Progenitor cell of endocrine pancreas (in vitro differentiated cells): ENCODE results near the gene HRG. TPM values are rescaled to one million over a fixed set of nuclear protein-coding genes. Genes with fewer than 3 reads are reported as not detected.

Experiments
- DNase-seq: peaks from one replicate; pipeline ENCODE4 v3.0.0; 2021; ENCODE audit warnings: low spot score; ENCODE audit not compliant: unreplicated experiment
- H3K27ac Mint-ChIP-seq: 2 replicates; pipeline ENCODE4 v1.8.0; 2021; ENCODE audit warnings: mild to moderate bottlenecking, moderate library complexity, mixed read lengths
- H3K27me3 Mint-ChIP-seq: 2 replicates; pipeline ENCODE4 v1.8.0; 2021; ENCODE audit warnings: mixed read lengths
- H3K36me3 Mint-ChIP-seq: 2 replicates; pipeline ENCODE4 v1.8.0; 2022; ENCODE audit warnings: mixed read lengths; ENCODE audit not compliant: insufficient read depth
- H3K4me1 Mint-ChIP-seq: 2 replicates; pipeline ENCODE4 v1.8.0; 2021; ENCODE audit warnings: low read depth, mixed read lengths
- H3K4me3 Mint-ChIP-seq: 2 replicates; pipeline ENCODE4 v1.8.0; 2021; ENCODE audit warnings: low read depth, mild to moderate bottlenecking, moderate library complexity, mixed read lengths
- H3K9me3 Mint-ChIP-seq: 2 replicates; pipeline ENCODE4 v1.8.0; 2021; ENCODE audit warnings: low read depth, mixed read lengths
- CTCF ChIP-seq: fragments of 200-600 bp; sonication (generic); IDR thresholded peaks from one replicate; pipeline ENCODE4 v1.5.0; 2021; ENCODE audit warnings: antibody characterized with exemption, mild to moderate bottlenecking; ENCODE audit not compliant: unreplicated experiment
- total RNA-seq: library from RNA; stranded (reverse); gene quantifications from 2 replicates; pipeline ENCODE4 v1.2.1, GENCODE V29; 2021

The HRG gene
- total RNA-seq, 1 donor from 2014 or later = not detected

- H3K27me3 Mint-ChIP-seq = peaks cover 49% of the 10 kb centered on the region
- DNase-seq = no peak
- H3K4me1 Mint-ChIP-seq = peaks cover 2% of the 10 kb centered on the region
- TF ChIP-seq CTCF = no peak
- H3K9me3 Mint-ChIP-seq = no peaks in the 10 kb centered on the region
- no peaks in the 10 kb centered on the region for H3K36me3 Mint-ChIP-seq
- no peak overlapping the region for H3K27ac Mint-ChIP-seq
- no peak overlapping the region for H3K4me3 Mint-ChIP-seq
Observed at GRCh38 chr3:186619787-186620212, 46.0 kb upstream of the HRG start.

GRCh38 chr3:186620213-186621092 lies 45.4 kb upstream of the HRG start:
- no peak for DNase-seq
- Mint-ChIP-seq H3K27me3 (peaks cover 46% of the 10 kb centered on the region), H3K4me1 (no peaks in the 10 kb centered on the region), H3K27ac (no peak overlapping the region), H3K4me3 (no peak overlapping the region), H3K9me3 (no peaks in the 10 kb centered on the region), H3K36me3 (no peaks in the 10 kb centered on the region)
- TF ChIP-seq CTCF = no peak

GRCh38 chr3:186621894-186622650 lies 43.7 kb upstream of the HRG start:
- TF ChIP-seq CTCF = no peak
- H3K4me3 Mint-ChIP-seq = no peak overlapping the region
- no peaks in the 10 kb centered on the region for H3K4me1 Mint-ChIP-seq
- no peaks in the 10 kb centered on the region for H3K36me3 Mint-ChIP-seq
- DNase-seq = no peak
- H3K27me3 Mint-ChIP-seq = peaks cover 37% of the 10 kb centered on the region
- H3K9me3 Mint-ChIP-seq = no peaks in the 10 kb centered on the region
- H3K27ac Mint-ChIP-seq = no peak overlapping the region

GRCh38 chr3:186622651-186623310 lies 43.0 kb upstream of the HRG start:
- Mint-ChIP-seq H3K9me3 (no peaks in the 10 kb centered on the region), H3K4me3 (no peak overlapping the region), H3K36me3 (no peaks in the 10 kb centered on the region), H3K4me1 (no peaks in the 10 kb centered on the region), H3K27me3 (peaks cover 30% of the 10 kb centered on the region), H3K27ac (no peak overlapping the region)
- no peak for DNase-seq
- no peak for TF ChIP-seq CTCF

- no peaks in the 10 kb centered on the region for H3K36me3 Mint-ChIP-seq
- peaks cover 18% of the 10 kb centered on the region for H3K27me3 Mint-ChIP-seq
- no peak for DNase-seq
- H3K4me1 Mint-ChIP-seq = peaks cover 2% of the 10 kb centered on the region
- H3K4me3 Mint-ChIP-seq = no peak overlapping the region
- H3K27ac Mint-ChIP-seq = no peak overlapping the region
- no peak for TF ChIP-seq CTCF
- H3K9me3 Mint-ChIP-seq = no peaks in the 10 kb centered on the region
Observed at GRCh38 chr3:186624598-186624997, 41.2 kb upstream of the HRG start.
